ENCODE measurements around the gene SULT2B1. TPM values are rescaled to one million over a fixed set of nuclear protein-coding genes. Genes with fewer than 3 reads are reported as not detected.

Gene SULT2B1
- total RNA-seq, 4 donors from 2014 or later: 0.93 to 3.9 (median 1.0) TPM; not detected in 1

- TF ChIP-seq POLR2AphosphoS5 (IDR thresholded peaks at IDR 0.05) (no peak), EP300 (IDR thresholded peaks at IDR 0.05) (no peak), POLR2A (IDR thresholded peaks at IDR 0.05) (no peak), CTCF (IDR thresholded peaks at IDR 0.05) (no peak)
- no peak for ATAC-seq
- Histone ChIP-seq H3K27ac (no peak overlapping the region), H3K36me3 (no peaks in the 10 kb centered on the region), H3K27me3 (peaks cover 74% of the 10 kb centered on the region), H3K9me3 (no peaks in the 10 kb centered on the region), H3K4me1 (no peaks in the 10 kb centered on the region), H3K4me3 (no peak overlapping the region)
- WGBS, 2 donors (ENCODE audit: low coverage in 1 of 2): 52% methylated on average over 4 to 5 of the region's 5 CpGs
These were observed 2.6 kb upstream of the SULT2B1 start for GRCh38 chr19:48549380-48549779.

- Histone ChIP-seq H3K4me1 (no peaks in the 10 kb centered on the region), H3K9me3 (no peaks in the 10 kb centered on the region), H3K4me3 (no peak overlapping the region), H3K36me3 (no peaks in the 10 kb centered on the region), H3K27me3 (peaks cover 62% of the 10 kb centered on the region), H3K27ac (no peak overlapping the region)
- TF ChIP-seq POLR2A (IDR thresholded peaks at IDR 0.05) (no peak), CTCF (IDR thresholded peaks at IDR 0.05) (no peak), EP300 (IDR thresholded peaks at IDR 0.05) (no peak), POLR2AphosphoS5 (IDR thresholded peaks at IDR 0.05) (no peak)
- ATAC-seq: no peak
- 81 to 85% methylated on average over 6 to 12 of the region's 19 CpGs for WGBS, 2 donors (ENCODE audit: low coverage in 1 of 2)
These were observed 692 bp downstream of the SULT2B1 start for GRCh38 chr19:48552406-48553322.

- H3K36me3 ChIP-seq: no peaks in the 10 kb centered on the region
- no peaks in the 10 kb centered on the region for H3K4me1 ChIP-seq
- ATAC-seq: peak; percentile 63
- peaks cover 63% of the 10 kb centered on the region for H3K27me3 ChIP-seq
- WGBS, 2 donors (ENCODE audit: low coverage in 1 of 2): 21 to 53% methylated on average over 7 to 9 of the region's 18 CpGs
- H3K27ac ChIP-seq: no peak overlapping the region
- no peak for TF ChIP-seq POLR2A (IDR thresholded peaks at IDR 0.05)
- TF ChIP-seq CTCF (IDR thresholded peaks at IDR 0.05): no peak
- no peak for TF ChIP-seq EP300 (IDR thresholded peaks at IDR 0.05)
- TF ChIP-seq POLR2AphosphoS5 (IDR thresholded peaks at IDR 0.05): no peak
- H3K4me3 ChIP-seq: no peak overlapping the region
- no peaks in the 10 kb centered on the region for H3K9me3 ChIP-seq
These were observed 1.9 kb downstream of the SULT2B1 start for GRCh38 chr19:48553676-48554384.

- Histone ChIP-seq H3K36me3 (no peaks in the 10 kb centered on the region), H3K27me3 (peaks cover 60% of the 10 kb centered on the region), H3K4me1 (no peaks in the 10 kb centered on the region), H3K27ac (no peak overlapping the region), H3K9me3 (no peaks in the 10 kb centered on the region), H3K4me3 (no peak overlapping the region)
- 65 to 79% methylated on average over 10 to 13 of the region's 16 CpGs for WGBS, 2 donors (ENCODE audit: low coverage in 1 of 2)
- ATAC-seq: no peak
- TF ChIP-seq POLR2AphosphoS5 (IDR thresholded peaks at IDR 0.05) (no peak), POLR2A (IDR thresholded peaks at IDR 0.05) (no peak), CTCF (IDR thresholded peaks at IDR 0.05) (no peak), EP300 (IDR thresholded peaks at IDR 0.05) (no peak)
These were observed 2.6 kb downstream of the SULT2B1 start for GRCh38 chr19:48554385-48555091.
